ENCODE results near the gene P2RX3.

Gene P2RX3

DNA sequence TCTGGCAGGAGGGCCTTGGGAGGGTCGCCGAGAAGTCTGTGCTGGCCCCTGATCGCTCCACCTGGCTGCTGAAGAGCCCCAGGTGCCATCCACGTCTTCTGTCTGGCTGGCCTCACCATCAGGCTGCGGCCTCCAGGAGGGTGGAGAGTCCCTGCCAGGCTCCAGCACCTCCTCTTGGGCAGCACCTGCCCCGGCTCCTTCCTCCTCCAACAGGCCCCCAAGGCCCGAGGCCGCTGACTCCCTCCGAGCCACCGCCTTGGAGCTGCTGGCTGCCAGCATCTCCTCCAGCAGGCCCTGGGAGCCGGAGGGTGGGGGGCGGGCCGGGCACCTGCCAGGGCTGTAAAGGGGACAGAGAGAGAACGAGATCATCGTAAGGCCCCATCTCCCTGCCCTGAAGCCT is 35.7 kb upstream of the P2RX3 start:
- no peaks in the 10 kb centered on the region for H4K20me1 ChIP-seq (ENCODE audit: insufficient read depth, low read length)
- H2AFZ ChIP-seq (ENCODE audit: low read length), result no peak overlapping the region
- H3K4me1 ChIP-seq (ENCODE audit: insufficient read depth, low read length, severe bottlenecking), result no peaks in the 10 kb centered on the region
- no peak for TF ChIP-seq EZH2 (IDR thresholded peaks at IDR 0.05; ENCODE audit: borderline replicate concordance, low read length)
- TF ChIP-seq, protein P1, sequence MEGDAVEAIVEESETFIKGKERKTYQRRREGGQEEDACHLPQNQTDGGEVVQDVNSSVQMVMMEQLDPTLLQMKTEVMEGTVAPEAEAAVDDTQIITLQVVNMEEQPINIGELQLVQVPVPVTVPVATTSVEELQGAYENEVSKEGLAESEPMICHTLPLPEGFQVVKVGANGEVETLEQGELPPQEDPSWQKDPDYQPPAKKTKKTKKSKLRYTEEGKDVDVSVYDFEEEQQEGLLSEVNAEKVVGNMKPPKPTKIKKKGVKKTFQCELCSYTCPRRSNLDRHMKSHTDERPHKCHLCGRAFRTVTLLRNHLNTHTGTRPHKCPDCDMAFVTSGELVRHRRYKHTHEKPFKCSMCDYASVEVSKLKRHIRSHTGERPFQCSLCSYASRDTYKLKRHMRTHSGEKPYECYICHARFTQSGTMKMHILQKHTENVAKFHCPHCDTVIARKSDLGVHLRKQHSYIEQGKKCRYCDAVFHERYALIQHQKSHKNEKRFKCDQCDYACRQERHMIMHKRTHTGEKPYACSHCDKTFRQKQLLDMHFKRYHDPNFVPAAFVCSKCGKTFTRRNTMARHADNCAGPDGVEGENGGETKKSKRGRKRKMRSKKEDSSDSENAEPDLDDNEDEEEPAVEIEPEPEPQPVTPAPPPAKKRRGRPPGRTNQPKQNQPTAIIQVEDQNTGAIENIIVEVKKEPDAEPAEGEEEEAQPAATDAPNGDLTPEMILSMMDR (IDR thresholded peaks at IDR 0.05; ENCODE audit: low read length), result no peak
- no peaks in the 10 kb centered on the region; the same call in 1 of the 2 replicates for H3K9me3 ChIP-seq (ENCODE audit: low read length)
- H3K27ac ChIP-seq (ENCODE audit: low read depth, low read length, poor library complexity, severe bottlenecking), result no peak overlapping the region
- no peaks in the 10 kb centered on the region for H3K27me3 ChIP-seq (ENCODE audit: insufficient read depth, low read length)
- H3K4me3 ChIP-seq (ENCODE audit: low read depth, low read length, poor library complexity, severe bottlenecking), result no peak overlapping the region
- no peaks in the 10 kb centered on the region for H3K79me2 ChIP-seq (ENCODE audit: insufficient read depth, low read length)
- no peak overlapping the region for H3K9ac ChIP-seq (ENCODE audit: low read length)
- H3F3A ChIP-seq (ENCODE audit: insufficient read depth, low read length), result no peaks in the 10 kb centered on the region
- peaks cover 33% of the 10 kb centered on the region for H3K36me3 ChIP-seq (ENCODE audit: insufficient read depth, low read length)
- H3K4me2 ChIP-seq (ENCODE audit: low read length), result no peak overlapping the region
- no peaks in the 10 kb centered on the region for H3K9me2 ChIP-seq (ENCODE audit: low read depth, low read length)

DNA sequence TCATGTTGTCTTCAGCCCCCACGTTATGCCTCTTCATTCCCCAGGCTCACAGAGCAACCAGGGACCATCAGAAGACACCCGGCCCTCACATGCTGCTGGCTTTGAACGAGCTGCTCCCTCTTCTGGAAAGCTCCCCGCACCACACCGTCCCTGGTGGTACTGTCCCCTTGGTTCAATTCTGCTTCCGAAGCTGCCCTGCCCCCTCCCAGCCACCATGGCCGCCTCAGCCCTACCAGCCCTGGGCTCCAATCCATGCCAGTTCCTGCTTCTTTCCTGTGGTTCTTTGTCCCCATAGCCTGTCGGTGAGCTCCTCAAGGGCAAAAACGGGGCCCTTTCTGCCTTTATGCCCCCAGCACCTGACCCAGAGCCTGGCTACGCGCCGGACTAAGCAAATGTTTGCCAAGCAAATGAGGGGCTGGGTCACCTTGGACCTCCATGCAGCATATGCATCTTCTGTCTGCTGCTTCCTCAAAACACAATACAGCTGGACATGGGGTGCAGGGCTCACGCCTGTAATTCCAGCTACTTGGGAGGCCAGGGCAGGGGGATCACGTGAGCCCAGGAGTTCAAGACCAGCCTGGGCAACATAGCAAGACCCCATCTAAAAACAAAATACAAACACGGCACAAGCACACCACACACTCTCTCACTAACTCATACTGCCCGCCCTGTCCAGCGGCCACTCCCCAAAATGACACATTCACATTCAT is 34.7 kb upstream of the P2RX3 start:
- Histone ChIP-seq H3K4me1 (ENCODE audit: insufficient read depth, low read length, severe bottlenecking) (no peaks in the 10 kb centered on the region), H3K79me2 (ENCODE audit: insufficient read depth, low read length) (no peaks in the 10 kb centered on the region), H3K27ac (ENCODE audit: low read depth, low read length, poor library complexity, severe bottlenecking) (no peak overlapping the region), H3K4me2 (ENCODE audit: low read length) (no peak overlapping the region), H3K36me3 (ENCODE audit: insufficient read depth, low read length) (peaks cover 33% of the 10 kb centered on the region), H3K9me2 (ENCODE audit: low read depth, low read length) (no peaks in the 10 kb centered on the region), H3K4me3 (ENCODE audit: low read depth, low read length, poor library complexity, severe bottlenecking) (no peak overlapping the region), H3F3A (ENCODE audit: insufficient read depth, low read length) (no peaks in the 10 kb centered on the region), H3K27me3 (ENCODE audit: insufficient read depth, low read length) (no peaks in the 10 kb centered on the region), H3K9me3 (ENCODE audit: low read length) (no peaks in the 10 kb centered on the region; the same call in 1 of the 2 replicates), H3K9ac (ENCODE audit: low read length) (no peak overlapping the region), H4K20me1 (ENCODE audit: insufficient read depth, low read length) (no peaks in the 10 kb centered on the region), H2AFZ (ENCODE audit: low read length) (no peak overlapping the region)
- TF ChIP-seq EZH2 (IDR thresholded peaks at IDR 0.05; ENCODE audit: borderline replicate concordance, low read length), result no peak
- TF ChIP-seq, protein P1 (IDR thresholded peaks at IDR 0.05; ENCODE audit: low read length), result no peak

DNA sequence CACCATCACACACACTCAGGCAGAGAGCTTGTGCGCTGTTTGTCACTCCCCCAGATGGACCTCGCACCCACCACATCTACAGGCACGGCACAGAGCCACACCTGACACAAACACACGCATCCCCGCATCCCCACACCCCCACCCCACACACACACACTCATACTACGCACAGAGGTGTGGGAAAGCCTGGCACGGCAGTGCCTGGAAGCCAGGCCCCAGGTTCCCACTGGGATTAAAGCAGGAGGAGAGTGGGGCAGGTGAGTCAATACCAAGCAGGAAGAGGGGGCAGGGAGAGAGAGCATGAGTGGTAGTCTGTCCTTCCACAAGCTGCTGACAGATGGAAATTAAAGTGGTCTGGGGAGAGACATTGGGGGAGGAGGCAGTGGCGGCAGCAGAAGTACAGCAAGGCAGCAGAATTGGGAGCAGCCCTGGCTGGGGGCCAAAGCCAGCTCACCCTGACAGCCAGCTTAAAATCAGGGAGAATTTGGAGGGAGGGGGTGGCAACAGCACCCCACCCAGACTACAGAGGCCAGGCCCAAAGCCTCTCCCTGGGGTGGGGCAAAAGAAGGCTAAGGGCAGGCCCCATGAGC is 34.1 kb upstream of the P2RX3 start:
- Histone ChIP-seq H3K36me3 (ENCODE audit: insufficient read depth, low read length) (peaks cover 31% of the 10 kb centered on the region), H4K20me1 (ENCODE audit: insufficient read depth, low read length) (no peaks in the 10 kb centered on the region), H3K4me1 (ENCODE audit: insufficient read depth, low read length, severe bottlenecking) (no peaks in the 10 kb centered on the region), H3K9ac (ENCODE audit: low read length) (no peak overlapping the region), H2AFZ (ENCODE audit: low read length) (no peak overlapping the region), H3F3A (ENCODE audit: insufficient read depth, low read length) (no peaks in the 10 kb centered on the region), H3K4me2 (ENCODE audit: low read length) (no peak overlapping the region), H3K27ac (ENCODE audit: low read depth, low read length, poor library complexity, severe bottlenecking) (no peak overlapping the region), H3K79me2 (ENCODE audit: insufficient read depth, low read length) (no peaks in the 10 kb centered on the region), H3K27me3 (ENCODE audit: insufficient read depth, low read length) (no peaks in the 10 kb centered on the region), H3K9me2 (ENCODE audit: low read depth, low read length) (no peaks in the 10 kb centered on the region), H3K4me3 (ENCODE audit: low read depth, low read length, poor library complexity, severe bottlenecking) (no peak overlapping the region), H3K9me3 (ENCODE audit: low read length) (no peaks in the 10 kb centered on the region; the same call in 1 of the 2 replicates)
- TF ChIP-seq EZH2 (IDR thresholded peaks at IDR 0.05; ENCODE audit: borderline replicate concordance, low read length), result no peak
- TF ChIP-seq, protein P1 (IDR thresholded peaks at IDR 0.05; ENCODE audit: low read length), result no peak
